ENCODE results near the gene C2.
"Not testable (repeated sequence)": the region's sequence is repeated elsewhere in the genome, so short reads cannot be mapped to it uniquely, and the experiment has no call there.

C2 gene

GRCh38 chr6:31905041-31905440 lies 22.5 kb upstream of the C2 start:
- H3K36me3 ChIP-seq (ENCODE audit: insufficient read depth, low read length) = no peaks in the 10 kb centered on the region

GRCh38 chr6:31906122-31906521 lies 21.4 kb upstream of the C2 start:
- Histone ChIP-seq H3K4me1 (ENCODE audit: insufficient read depth, low read length) (peaks cover 9% of the 10 kb centered on the region; the same call in 1 of the 2 replicates), H3K9me3 (ENCODE audit: control insufficient read depth, insufficient read depth, low read length) (no peaks in the 10 kb centered on the region), H3K36me3 (ENCODE audit: insufficient read depth, low read length) (no peaks in the 10 kb centered on the region), H3K9ac (ENCODE audit: low read depth, low read length) (0 out of 2 replicates have a peak overlapping the region, but pooled peaks have one; percentile 2)

More at GRCh38 chr6:31905041-31905440, 22.5 kb upstream of the C2 start:
- Histone ChIP-seq H3K9ac (ENCODE audit: low read depth, low read length) (no peak overlapping the region), H3K9me3 (ENCODE audit: control insufficient read depth, insufficient read depth, low read length) (no peaks in the 10 kb centered on the region), H3K4me1 (ENCODE audit: insufficient read depth, low read length) (peaks cover 9% of the 10 kb centered on the region; the same call in 1 of the 2 replicates)

GRCh38 chr6:31906727-31907126 lies 20.8 kb upstream of the C2 start:
- not testable (repeated sequence) for H3K36me3 ChIP-seq (ENCODE audit: insufficient read depth, low read length); H3K4me1 ChIP-seq (ENCODE audit: insufficient read depth, low read length); H3K9me3 ChIP-seq (ENCODE audit: control insufficient read depth, insufficient read depth, low read length)

GRCh38 chr6:31907158-31907813 lies 20.2 kb upstream of the C2 start:
- Histone ChIP-seq H3K9ac (ENCODE audit: low read depth, low read length) (no peak overlapping the region), H3K4me1 (ENCODE audit: insufficient read depth, low read length) (peaks cover 9% of the 10 kb centered on the region; the same call in 1 of the 2 replicates), H3K36me3 (ENCODE audit: insufficient read depth, low read length) (no peaks in the 10 kb centered on the region), H3K9me3 (ENCODE audit: control insufficient read depth, insufficient read depth, low read length) (no peaks in the 10 kb centered on the region)

More at GRCh38 chr6:31906727-31907126, 20.8 kb upstream of the C2 start:
- not testable (repeated sequence) for H3K9ac ChIP-seq (ENCODE audit: low read depth, low read length)

GRCh38 chr6:31908255-31908654 lies 19.3 kb upstream of the C2 start:
- not testable (repeated sequence) for H3K9ac ChIP-seq (ENCODE audit: low read depth, low read length); H3K4me1 ChIP-seq (ENCODE audit: insufficient read depth, low read length); H3K36me3 ChIP-seq (ENCODE audit: insufficient read depth, low read length); H3K9me3 ChIP-seq (ENCODE audit: control insufficient read depth, insufficient read depth, low read length)

GRCh38 chr6:31908791-31909190 lies 18.7 kb upstream of the C2 start:
- H3K9ac ChIP-seq (ENCODE audit: low read depth, low read length) = no peak overlapping the region
- H3K9me3 ChIP-seq (ENCODE audit: control insufficient read depth, insufficient read depth, low read length) = no peaks in the 10 kb centered on the region
- H3K4me1 ChIP-seq (ENCODE audit: insufficient read depth, low read length) = peaks cover 9% of the 10 kb centered on the region; the same call in 1 of the 2 replicates
- H3K36me3 ChIP-seq (ENCODE audit: insufficient read depth, low read length) = no peaks in the 10 kb centered on the region

- not testable (repeated sequence) for H3K36me3 ChIP-seq (ENCODE audit: insufficient read depth, low read length); H3K9me3 ChIP-seq (ENCODE audit: control insufficient read depth, insufficient read depth, low read length)
Observed at GRCh38 chr6:31909298-31909697, 18.2 kb upstream of the C2 start.

GRCh38 chr6:31911826-31912585 lies 15.5 kb upstream of the C2 start:
- Histone ChIP-seq H3K36me3 (ENCODE audit: insufficient read depth, low read length) (no peaks in the 10 kb centered on the region), H3K4me1 (ENCODE audit: insufficient read depth, low read length) (no peaks in the 10 kb centered on the region), H3K9ac (ENCODE audit: low read depth, low read length) (no peak overlapping the region), H3K9me3 (ENCODE audit: control insufficient read depth, insufficient read depth, low read length) (no peaks in the 10 kb centered on the region)

More at GRCh38 chr6:31909298-31909697, 18.2 kb upstream of the C2 start:
- H3K4me1 ChIP-seq (ENCODE audit: insufficient read depth, low read length); H3K9ac ChIP-seq (ENCODE audit: low read depth, low read length): not testable (repeated sequence)

- Histone ChIP-seq H3K9ac (ENCODE audit: low read depth, low read length) (no peak overlapping the region), H3K4me1 (ENCODE audit: insufficient read depth, low read length) (no peaks in the 10 kb centered on the region), H3K9me3 (ENCODE audit: control insufficient read depth, insufficient read depth, low read length) (no peaks in the 10 kb centered on the region), H3K36me3 (ENCODE audit: insufficient read depth, low read length) (no peaks in the 10 kb centered on the region)
Observed at GRCh38 chr6:31915351-31915750, 12.2 kb upstream of the C2 start.

- Histone ChIP-seq H3K36me3 (ENCODE audit: insufficient read depth, low read length) (no peaks in the 10 kb centered on the region), H3K9ac (ENCODE audit: low read depth, low read length) (no peak overlapping the region), H3K4me1 (ENCODE audit: insufficient read depth, low read length) (no peaks in the 10 kb centered on the region), H3K9me3 (ENCODE audit: control insufficient read depth, insufficient read depth, low read length) (no peaks in the 10 kb centered on the region)
Observed at GRCh38 chr6:31915756-31916155, 11.8 kb upstream of the C2 start.

GRCh38 chr6:31918069-31918720 lies 9.3 kb upstream of the C2 start:
- no peaks in the 10 kb centered on the region for H3K9me3 ChIP-seq (ENCODE audit: control insufficient read depth, insufficient read depth, low read length)
- H3K4me1 ChIP-seq (ENCODE audit: insufficient read depth, low read length) = no peaks in the 10 kb centered on the region
- no peak overlapping the region for H3K9ac ChIP-seq (ENCODE audit: low read depth, low read length)
- H3K36me3 ChIP-seq (ENCODE audit: insufficient read depth, low read length) = no peaks in the 10 kb centered on the region

GRCh38 chr6:31919624-31920303 lies 7.8 kb upstream of the C2 start:
- no peaks in the 10 kb centered on the region for H3K4me1 ChIP-seq (ENCODE audit: insufficient read depth, low read length)
- no peak overlapping the region for H3K9ac ChIP-seq (ENCODE audit: low read depth, low read length)
- H3K36me3 ChIP-seq (ENCODE audit: insufficient read depth, low read length) = no peaks in the 10 kb centered on the region
- no peaks in the 10 kb centered on the region for H3K9me3 ChIP-seq (ENCODE audit: control insufficient read depth, insufficient read depth, low read length)

- no peaks in the 10 kb centered on the region for H3K36me3 ChIP-seq (ENCODE audit: insufficient read depth, low read length)
- no peak overlapping the region for H3K9ac ChIP-seq (ENCODE audit: low read depth, low read length)
- H3K4me1 ChIP-seq (ENCODE audit: insufficient read depth, low read length) = no peaks in the 10 kb centered on the region
- H3K9me3 ChIP-seq (ENCODE audit: control insufficient read depth, insufficient read depth, low read length) = no peaks in the 10 kb centered on the region
Observed at GRCh38 chr6:31920811-31921210, 6.7 kb upstream of the C2 start.

GRCh38 chr6:31922942-31923341 lies 4.6 kb upstream of the C2 start:
- Histone ChIP-seq H3K9ac (ENCODE audit: low read depth, low read length) (no peak overlapping the region), H3K36me3 (ENCODE audit: insufficient read depth, low read length) (no peaks in the 10 kb centered on the region), H3K4me1 (ENCODE audit: insufficient read depth, low read length) (no peaks in the 10 kb centered on the region), H3K9me3 (ENCODE audit: control insufficient read depth, insufficient read depth, low read length) (no peaks in the 10 kb centered on the region)

Data from ES-I3 (cell line).